HK-2 (cell line): Measurements from ENCODE around the gene ACVR2A.

Experiments
- DNase-seq: peaks from one replicate; pipeline ENCODE4 v3.0.0-alpha.2; 2018; ENCODE audit not compliant: unreplicated experiment

The ACVR2A gene

DNA sequence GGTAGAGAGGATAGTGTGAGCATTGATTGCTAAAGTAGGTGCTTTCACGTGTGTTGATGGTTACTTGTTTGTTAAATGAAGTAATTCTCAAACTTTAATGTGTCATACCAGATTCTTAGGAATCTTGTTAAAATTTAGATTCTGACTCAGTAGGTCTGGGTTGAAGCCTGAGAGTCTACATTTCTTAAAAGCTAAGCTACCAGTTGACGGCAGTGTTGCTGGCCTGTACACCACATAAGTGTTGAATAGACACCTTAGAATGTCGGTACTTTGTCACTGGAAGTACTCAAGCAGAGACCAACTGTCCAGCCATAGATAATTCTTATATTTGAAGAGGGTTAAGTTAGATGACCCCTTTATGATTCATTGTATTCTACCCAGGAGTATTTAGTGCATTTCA, 79.8 kb downstream of the ACVR2A start:
- DNase-seq, result no peak

DNA sequence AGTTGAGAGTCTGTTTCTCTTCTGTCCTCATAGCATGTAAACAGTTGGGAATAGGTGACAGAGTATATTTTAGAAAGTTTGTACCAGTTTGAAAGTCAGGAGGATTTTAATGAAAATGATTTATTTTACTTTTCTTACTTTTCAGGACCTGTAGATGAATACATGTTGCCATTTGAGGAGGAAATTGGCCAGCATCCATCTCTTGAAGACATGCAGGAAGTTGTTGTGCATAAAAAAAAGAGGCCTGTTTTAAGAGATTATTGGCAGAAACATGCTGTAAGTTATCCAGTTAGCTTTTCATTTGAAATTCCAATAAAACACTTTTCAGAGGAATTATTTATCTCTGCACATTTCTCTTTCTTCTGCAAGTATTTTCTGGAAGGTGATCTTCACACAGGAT, 81.1 kb downstream of the ACVR2A start:
- no peak for DNase-seq

DNA sequence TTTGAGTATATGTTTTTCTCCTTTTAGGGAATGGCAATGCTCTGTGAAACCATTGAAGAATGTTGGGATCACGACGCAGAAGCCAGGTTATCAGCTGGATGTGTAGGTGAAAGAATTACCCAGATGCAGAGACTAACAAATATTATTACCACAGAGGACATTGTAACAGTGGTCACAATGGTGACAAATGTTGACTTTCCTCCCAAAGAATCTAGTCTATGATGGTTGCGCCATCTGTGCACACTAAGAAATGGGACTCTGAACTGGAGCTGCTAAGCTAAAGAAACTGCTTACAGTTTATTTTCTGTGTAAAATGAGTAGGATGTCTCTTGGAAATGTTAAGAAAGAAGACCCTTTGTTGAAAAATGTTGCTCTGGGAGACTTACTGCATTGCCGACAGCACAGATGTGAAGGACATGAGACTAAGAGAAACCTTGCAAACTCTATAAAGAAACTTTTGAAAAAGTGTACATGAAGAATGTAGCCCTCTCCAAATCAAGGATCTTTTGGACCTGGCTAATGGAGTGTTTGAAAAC, 82.3 kb downstream of the ACVR2A start:
- no peak for DNase-seq

DNA sequence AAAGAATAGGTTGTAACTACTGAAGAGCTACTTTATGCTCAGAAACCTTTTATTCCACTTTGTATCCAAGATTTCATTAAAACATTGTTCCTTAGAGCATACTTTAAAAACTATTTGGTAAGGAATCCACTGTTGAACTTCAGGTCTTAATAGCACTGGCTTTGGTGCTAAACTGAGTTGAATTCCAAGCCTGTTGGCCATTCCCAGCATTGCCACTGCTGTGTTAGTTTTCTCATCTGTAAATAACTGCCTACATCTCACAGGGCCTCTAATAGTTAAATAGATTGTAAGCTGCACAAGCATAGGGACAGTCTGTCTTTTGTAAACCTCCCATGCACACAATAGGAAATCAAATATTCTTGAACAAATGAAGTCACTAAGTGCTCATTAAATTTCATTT, 89.1 kb downstream of the ACVR2A start:
- DNase-seq, result no peak

DNA sequence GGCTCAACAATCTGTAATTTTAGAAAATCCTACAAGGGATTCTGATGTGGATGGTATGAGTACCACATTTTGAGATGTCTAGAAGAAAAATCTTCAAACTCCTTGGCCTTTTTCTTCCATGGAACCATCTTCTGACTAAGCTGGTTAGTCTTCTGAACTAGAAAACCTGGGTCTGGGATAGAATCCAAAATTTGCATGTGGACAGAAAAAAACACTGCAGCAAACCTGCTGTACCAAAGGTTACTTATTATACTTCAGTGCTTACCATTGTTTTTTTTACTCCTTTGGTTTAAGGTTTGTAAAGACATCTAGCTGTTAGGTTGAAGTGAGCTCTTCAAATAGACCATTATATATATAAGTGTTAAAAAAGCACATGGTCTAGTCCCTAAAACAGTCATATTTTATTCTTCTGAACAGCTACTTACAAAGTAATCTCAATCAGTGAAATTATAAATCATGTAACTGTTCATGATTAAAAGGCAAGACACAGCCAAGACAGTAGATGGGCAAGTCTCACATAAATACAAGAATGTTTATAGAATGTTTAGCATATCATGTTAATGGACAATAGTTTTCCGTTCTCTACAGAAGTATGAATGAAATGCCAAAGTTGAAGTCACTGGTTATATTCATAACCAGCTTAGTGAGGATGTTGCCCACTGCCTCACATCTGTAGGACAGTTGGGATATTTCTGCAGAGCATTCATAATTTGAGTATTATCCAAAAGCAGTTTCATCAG, 90.2 kb downstream of the ACVR2A start:
- no peak for DNase-seq

DNA sequence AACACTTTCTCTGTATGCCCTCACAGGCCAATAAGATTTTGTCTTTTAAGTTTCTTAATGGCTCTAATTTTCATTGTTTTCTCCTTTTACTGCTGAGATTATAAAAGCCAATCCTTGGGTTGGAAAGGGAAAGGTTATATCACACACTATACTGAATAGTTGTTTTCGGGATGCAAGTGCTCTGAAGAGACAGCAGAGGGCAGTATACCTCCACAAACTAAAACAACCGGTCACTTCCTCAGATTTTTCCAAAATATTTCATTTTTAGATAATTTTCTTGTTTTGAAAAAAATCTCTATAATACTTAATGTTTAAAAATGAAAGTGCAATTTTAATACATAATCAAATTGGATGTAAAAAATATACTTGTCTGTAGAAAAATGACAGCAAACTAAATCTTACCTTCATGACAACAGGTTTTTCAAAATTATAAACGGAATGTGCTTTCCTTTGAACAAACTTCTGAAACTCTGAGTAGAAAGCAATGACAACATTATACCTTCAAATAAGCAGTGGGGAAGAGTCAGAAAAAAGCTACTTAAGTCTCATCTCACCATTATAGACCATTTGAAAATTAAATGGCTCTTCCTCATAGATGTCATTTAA, 93.0 kb downstream of the ACVR2A start:
- no peak for DNase-seq

DNA sequence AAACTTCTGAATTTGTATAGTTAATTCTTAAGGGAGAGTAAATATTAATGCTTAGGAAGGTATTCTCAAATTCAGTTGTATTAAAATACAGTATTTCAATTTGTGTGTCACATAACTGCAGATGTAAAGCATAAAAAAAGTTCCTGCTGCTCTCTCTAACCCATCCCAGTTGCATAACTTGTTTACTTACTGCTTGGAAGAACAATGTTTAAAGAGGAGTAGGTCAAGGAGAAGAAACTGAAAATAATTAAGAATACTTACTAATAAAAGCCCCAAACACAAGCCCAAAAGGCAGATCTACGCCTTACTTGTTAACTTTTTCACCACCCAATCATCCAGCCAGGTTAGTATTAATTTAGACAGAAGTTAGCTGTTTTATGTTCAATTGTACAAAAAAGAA, 94.5 kb downstream of the ACVR2A start:
- no peak for DNase-seq

DNA sequence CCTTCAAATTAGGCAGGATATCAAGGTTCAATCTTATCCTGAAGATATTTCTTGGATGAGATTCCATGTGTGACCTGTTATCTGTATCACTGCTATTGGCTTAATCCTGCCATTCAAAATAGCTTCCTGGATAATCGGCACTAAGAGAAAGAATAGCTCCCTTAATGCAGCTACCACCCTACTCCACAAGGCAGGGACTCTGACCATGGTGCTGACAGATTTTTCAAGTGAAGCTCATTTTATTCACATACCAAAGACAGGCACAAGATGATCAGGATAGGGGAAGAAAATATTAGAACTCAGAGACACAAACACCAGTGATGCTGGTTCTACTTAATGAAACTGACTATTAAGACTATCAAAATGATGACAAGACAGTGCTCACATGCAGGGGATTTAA, 100.8 kb downstream of the ACVR2A start:
- DNase-seq, result no peak

DNA sequence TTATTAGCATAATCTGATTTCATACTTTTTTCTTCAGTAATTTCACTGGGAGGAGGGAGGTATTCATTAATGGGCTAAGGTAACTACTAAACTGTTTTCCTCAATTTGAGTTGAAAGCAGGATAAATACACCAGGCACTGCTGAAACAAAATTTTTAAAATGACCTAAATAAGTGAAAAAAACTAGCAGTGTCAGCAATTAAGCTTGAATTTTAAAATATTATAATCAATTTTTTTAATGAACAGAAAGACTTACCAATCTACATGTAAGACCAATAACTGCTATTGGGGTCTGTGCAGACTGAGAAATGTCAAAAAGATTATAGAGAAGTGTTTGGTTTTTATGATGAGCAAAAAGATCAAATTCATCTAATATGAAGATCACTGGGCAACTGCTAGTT, 107.3 kb downstream of the ACVR2A start:
- no peak for DNase-seq

DNA sequence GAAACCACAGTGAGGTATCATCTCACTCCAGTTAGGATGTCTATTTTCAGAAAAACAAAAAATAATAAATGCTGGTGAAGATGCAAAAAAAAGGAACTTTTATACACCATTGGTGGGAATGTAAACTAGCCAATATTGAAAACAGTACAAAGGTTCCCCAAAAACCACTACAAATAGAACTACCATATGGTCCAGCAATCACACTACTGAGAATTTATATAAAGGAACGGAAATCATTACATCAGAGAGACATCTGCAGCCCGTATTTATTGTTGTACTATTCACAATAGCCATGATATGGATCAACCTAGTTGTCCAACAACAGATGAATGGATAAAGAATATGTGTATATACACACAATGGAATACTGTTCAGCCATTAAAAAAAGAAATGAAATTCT, 123.7 kb downstream of the ACVR2A start:
- DNase-seq, result no peak

DNA sequence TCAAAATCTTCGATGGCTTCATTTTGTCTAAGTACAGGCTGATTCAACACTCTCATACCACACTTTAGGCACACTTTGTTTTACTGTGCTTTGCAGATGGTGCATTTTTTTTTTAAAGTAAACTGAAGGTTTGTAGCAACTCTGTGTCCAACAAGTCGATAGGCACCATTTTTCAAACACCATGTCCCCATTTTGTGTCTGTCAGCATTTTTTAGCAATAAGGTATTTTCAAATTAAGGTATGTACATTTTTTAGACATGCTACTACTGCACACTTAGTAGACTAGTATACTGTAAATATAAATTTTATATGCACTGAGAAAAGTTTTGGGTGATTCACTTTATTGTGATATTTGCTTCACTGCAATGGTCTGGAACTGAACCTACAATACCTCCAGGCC, 131.3 kb downstream of the ACVR2A start:
- no peak for DNase-seq

DNA sequence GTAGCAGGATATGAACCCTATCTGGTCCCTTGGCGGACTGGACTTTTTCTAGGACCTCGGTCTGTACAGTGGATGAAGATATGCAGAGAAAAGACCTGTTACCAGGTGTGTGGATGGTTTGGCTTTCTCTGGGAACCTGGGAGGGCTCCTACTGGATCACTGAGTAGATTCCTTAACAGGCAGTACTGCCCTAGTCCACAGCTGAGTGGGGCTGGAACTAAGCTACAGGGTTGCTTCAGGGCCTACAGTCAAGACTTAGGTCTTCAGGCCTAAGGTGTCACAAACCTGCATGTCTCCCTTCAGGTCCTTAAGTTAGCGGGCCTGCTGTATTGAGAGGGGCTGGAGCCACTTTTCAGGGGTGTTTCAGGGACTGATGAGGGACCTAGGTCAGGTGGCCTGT, 132.8 kb downstream of the ACVR2A start:
- DNase-seq, result no peak
